ENCODE data around the gene CBY3. TPM values are rescaled to one million over a fixed set of nuclear protein-coding genes. Genes with fewer than 3 reads are reported as not detected.

The CBY3 gene
- total RNA-seq, result not detected in 2 replicates

DNA sequence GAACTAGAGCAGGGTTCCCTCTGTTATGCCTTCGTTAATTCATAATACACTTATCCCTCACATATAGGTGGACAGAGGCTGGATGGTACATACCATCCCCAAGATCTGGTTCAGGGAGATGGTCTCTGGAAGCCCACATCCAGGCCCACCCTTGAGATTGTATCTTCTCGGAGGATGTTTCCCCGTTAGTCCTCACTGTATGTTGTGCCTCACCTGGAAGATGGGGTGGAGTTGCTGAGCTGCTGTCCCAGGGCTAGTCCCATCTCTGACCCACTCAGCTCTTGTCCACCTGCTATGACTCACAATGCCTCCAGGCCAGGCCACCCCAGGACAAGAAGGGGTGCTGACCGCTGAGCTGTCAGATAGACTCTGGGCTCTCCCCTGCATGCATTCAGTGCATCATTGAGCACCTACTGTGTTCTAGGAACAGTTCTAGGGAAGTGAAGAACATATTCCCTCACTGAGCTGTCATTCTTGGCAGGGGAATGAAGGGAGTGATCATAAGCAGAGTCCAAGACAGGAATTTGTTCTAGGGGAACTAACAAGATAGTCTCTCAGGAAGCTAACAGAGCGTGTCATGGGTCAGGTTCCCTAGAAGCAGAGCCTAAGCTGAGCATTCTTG, at the start of gene CBY3:
Gene CBY3 (minus strand): TSS at position 255 of the 622 bp plus-strand sequence. CDS start 116 bp downstream, at position 139.

DNA sequence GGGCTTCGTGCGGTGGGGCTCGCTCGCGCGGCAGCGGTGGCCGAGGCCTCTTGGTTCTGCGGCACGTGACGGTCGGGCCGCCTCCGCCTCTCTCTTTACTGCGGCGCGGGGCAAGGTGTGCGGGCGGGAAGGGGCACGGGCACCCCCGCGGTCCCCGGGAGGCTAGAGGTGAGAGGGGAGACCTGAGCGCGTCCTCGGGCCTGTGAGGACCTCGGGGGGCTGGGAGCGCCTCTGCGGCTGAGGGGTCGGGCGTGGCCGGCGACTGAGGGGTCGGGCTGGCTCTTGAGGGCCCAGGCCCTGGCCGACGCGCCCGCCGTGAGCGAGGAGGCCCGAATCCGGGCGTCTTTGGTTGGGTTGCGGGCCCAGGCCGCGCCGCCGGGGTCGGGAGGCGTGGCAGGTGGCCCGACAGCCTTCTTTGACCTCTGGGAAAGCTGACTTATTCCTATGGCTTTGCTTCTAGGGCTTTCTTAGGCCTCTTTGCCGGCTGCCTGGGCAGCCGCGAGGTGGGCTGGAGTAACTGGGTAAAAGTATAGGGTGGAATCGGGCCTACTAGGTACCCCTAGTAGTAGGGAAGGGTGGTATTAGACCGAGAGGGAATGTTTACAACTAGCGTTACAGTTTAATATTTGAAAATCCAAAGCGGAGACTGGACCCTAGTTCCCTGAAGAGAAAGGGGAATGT, 18.2 kb upstream of the CBY3 start, which contains the start of gene CANX:
Gene CANX (plus strand): TSS at position 33 of the 681 bp plus-strand sequence. CDS start 6,715 bp downstream, outside the sequence.

Small RNAs within 50 kb of the gene (small RNA-seq; reads per million reads assigned to genes)
- gene RF00017, result not detected

Other genes starting within 250 kb of the CBY3 start
- 36.2 and 39.3 TPM in 2 replicates for gene RUFY1, start 130.5 kb downstream of the CBY3 start, total RNA-seq
- 288 and 483 TPM in 2 replicates for gene HNRNPH1, start 57.4 kb downstream of the CBY3 start, total RNA-seq
- 600 and 709 TPM in 2 replicates for gene CANX, start 17.9 kb upstream of the CBY3 start, total RNA-seq
- gene MAML1, start 51.8 kb upstream of the CBY3 start, total RNA-seq, result 7.0 and 14.7 TPM in 2 replicates
- not detected in 2 replicates for gene LTC4S, start 113.0 kb upstream of the CBY3 start, total RNA-seq
- 124 and 144 TPM in 2 replicates for gene MGAT4B, start 125.8 kb upstream of the CBY3 start, total RNA-seq
- gene SQSTM1, start 139.9 kb upstream of the CBY3 start, total RNA-seq, result 538 and 581 TPM in 2 replicates
- 11.1 and 11.4 TPM in 2 replicates for gene MRNIP, start 177.8 kb upstream of the CBY3 start, total RNA-seq
- gene TBC1D9B, start 226.9 kb upstream of the CBY3 start, total RNA-seq, result 72.8 and 82.9 TPM in 2 replicates

Data from subcutaneous preadipocyte (primary cell).